OCI-LY3 (cell line): Measurements from ENCODE around the gene DCLK1.

Source experiments
- CTCF ChIP-seq: fragments of 200-600, 300-600 bp; sonication (generic); IDR thresholded peaks from 2 replicates; pipeline ENCODE4 v1.5.1; 2014; ENCODE audit warnings: antibody characterized with exemption, low read length, low read depth
- EZH2phosphoT487 ChIP-seq: fragments of 200-600 bp; shearing (Covaris generic); IDR thresholded peaks from 2 replicates; pipeline ENCODE4 v1.6.1; 2018; ENCODE audit warnings: antibody characterized with exemption, mixed run types, low read depth

DNA sequence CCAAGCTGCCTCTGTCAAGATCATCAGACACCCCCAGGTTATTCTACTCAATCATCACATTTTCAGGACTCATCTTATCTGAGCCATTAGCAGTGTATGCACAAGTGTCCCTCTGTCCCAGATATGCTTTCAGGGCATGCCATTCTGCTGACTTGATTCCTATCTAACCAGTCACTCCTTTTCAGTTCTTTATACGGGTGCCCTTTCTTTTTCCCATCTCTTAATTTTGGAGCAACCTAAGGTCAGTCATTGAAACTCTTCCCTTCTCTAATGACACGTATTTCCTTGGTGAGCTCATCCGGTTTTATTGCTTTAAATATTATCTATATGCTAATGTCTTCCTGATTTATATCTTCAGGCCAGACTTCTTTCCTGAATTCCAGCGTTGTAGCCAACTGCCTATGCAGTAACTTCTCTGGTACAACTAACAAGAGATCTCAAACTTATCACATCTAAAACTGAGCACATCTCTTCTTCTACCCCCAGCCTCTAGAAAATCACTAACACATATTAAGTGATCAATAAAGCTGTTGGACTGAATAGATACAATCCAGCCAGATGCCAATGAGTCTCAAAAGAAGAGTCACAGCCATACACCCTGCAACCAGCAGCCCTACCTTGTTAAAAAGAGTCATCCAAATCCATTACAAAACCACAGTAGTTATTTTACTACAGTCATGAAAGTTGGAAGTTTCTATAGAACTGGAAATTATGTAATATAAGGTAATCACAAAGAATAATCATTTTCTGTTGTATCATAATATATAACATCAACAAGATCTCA, 58.8 kb downstream of the DCLK1 start:
- TF ChIP-seq CTCF (no peak), EZH2phosphoT487 (no peak)
